PC-9 (cell line): Measurements from ENCODE around the gene ITGAE. TPM values are rescaled to one million over a fixed set of nuclear protein-coding genes. Genes with fewer than 3 reads are reported as not detected.

Source experiments
- BruUV-seq: library from RNA; stranded (reverse); fragments of 400-500 nt; replicated peaks from 2 replicates; lab custom pipeline; 2021; lab: Mats Ljungman, UMichigan
- CTCF ChIA-PET: fragments of 300-600 bp; sonication (Branson Sonifier 250); formaldehyde crosslinking; loops from one replicate; lab custom pipeline; 2022; ENCODE audit warnings: antibody characterized with exemption; lab: Charles Lee
- POLR2A ChIA-PET: fragments of 300-600 bp; sonication (Branson Sonifier 250); formaldehyde crosslinking; loops from one replicate; lab custom pipeline; 2022; ENCODE audit warnings: antibody characterized with exemption; ENCODE audit not compliant: unreplicated experiment; lab: Charles Lee
- DNase-seq, 2 experiments: peaks; one replicate each; pipeline versions ENCODE4 v3.0.0 to v3.0.0-alpha.2; 2015 to 2022; ENCODE audit warnings: mixed read lengths in 1 of 2
- H2AFZ ChIP-seq: fragments of 200-600 bp; sonication (generic); 2 replicates; pipeline ENCODE4 v1.8.1; 2017; ENCODE audit warnings: antibody characterized with exemption
- H3F3A ChIP-seq: fragments of 200-600 bp; sonication (generic); 2 replicates; pipeline ENCODE4 v1.8.1; 2017; ENCODE audit warnings: antibody characterized with exemption, mild to moderate bottlenecking, low read depth; ENCODE audit not compliant: insufficient read depth
- H3K27ac ChIP-seq: fragments of 200-600 bp; sonication (generic); 2 replicates; pipeline ENCODE4 v1.6.1; 2016; ENCODE audit warnings: mixed run types
- H3K27me3 ChIP-seq: fragments of 200-600 bp; sonication (generic); 2 replicates; pipeline ENCODE4 v1.6.1; 2016; ENCODE audit warnings: low read depth, mixed run types; ENCODE audit not compliant: insufficient read depth
- H3K36me3 ChIP-seq: fragments of 200-600 bp; sonication (generic); 2 replicates; pipeline ENCODE4 v1.6.1; 2016; ENCODE audit warnings: low read depth, mixed run types
- H3K4me1 ChIP-seq: fragments of 200-600 bp; sonication (generic); replicated peaks from 2 replicates; pipeline ENCODE4 v1.6.1; 2016; ENCODE audit warnings: mixed run types; ENCODE audit not compliant: insufficient read depth
- H3K4me2 ChIP-seq: fragments of 200-600 bp; sonication (generic); 2 replicates; pipeline ENCODE4 v1.6.1; 2017; ENCODE audit warnings: mixed run types
- H3K4me3 ChIP-seq: fragments of 200-600 bp; sonication (generic); 2 replicates; pipeline ENCODE4 v1.6.1; 2016; ENCODE audit warnings: mixed run types
- H3K79me2 ChIP-seq: fragments of 200-600 bp; sonication (generic); 2 replicates; pipeline ENCODE4 v1.6.1; 2017; ENCODE audit warnings: low read depth, mixed run types
- H3K9me2 ChIP-seq: fragments of 200-600 bp; sonication (generic); 2 replicates; pipeline ENCODE4 v1.8.1; 2017; ENCODE audit warnings: mild to moderate bottlenecking; ENCODE audit not compliant: insufficient read depth
- H3K9me3 ChIP-seq: fragments of 200-600 bp; sonication (generic); 2 replicates; pipeline ENCODE4 v1.8.1; 2016; ENCODE audit warnings: low read depth; ENCODE audit not compliant: insufficient read depth
- H4K20me1 ChIP-seq: fragments of 200-600 bp; sonication (generic); 2 replicates; pipeline ENCODE4 v1.8.1; 2017; ENCODE audit not compliant: insufficient read depth
- CTCF ChIP-seq: fragments of 200-600 bp; sonication (generic); conservative IDR thresholded peaks from 2 replicates; pipeline ENCODE4 v1.6.1; 2017; ENCODE audit warnings: mixed run types, antibody characterized with exemption, mild to moderate bottlenecking, moderate library complexity
- EZH2 ChIP-seq: fragments of 200-600 bp; sonication (generic); IDR thresholded peaks from 2 replicates; pipeline ENCODE4 v1.8.0; 2017; ENCODE audit warnings: antibody characterized with exemption, low read depth
- intact Hi-C: fragments of 100-400 bp; cut with micrococcal nuclease; formaldehyde crosslinking; loops from one replicate; pipeline ENCODE4 v1.10.0; 2022; ENCODE audit not compliant: unreplicated experiment
- total RNA-seq: library from RNA; stranded (reverse); gene quantifications from 2 replicates; pipeline ENCODE4 v1.2.3, GENCODE V29; 2021

Gene ITGAE
- total RNA-seq, 1 experiment from 2014 or later = 52.8 TPM

- Histone ChIP-seq H4K20me1 (no peaks in the 10 kb centered on the region), H3K4me3 (no peak overlapping the region), H3K79me2 (no peaks in the 10 kb centered on the region), H3K27me3 (no peaks in the 10 kb centered on the region), H3K27ac (no peak overlapping the region), H2AFZ (no peak overlapping the region), H3F3A (no peaks in the 10 kb centered on the region), H3K36me3 (no peaks in the 10 kb centered on the region), H3K9me3 (no peaks in the 10 kb centered on the region), H3K4me2 (no peak overlapping the region), H3K9me2 (no peaks in the 10 kb centered on the region), H3K4me1 (0 out of 2 replicates have a peak, but pooled peaks cover 8% of the 10 kb centered on the region)
- POLR2A ChIA-PET = no interaction called here
- TF ChIP-seq EZH2 = no peak
- TF ChIP-seq CTCF = no peak
- DNase-seq = no peak
- CTCF ChIA-PET = no interaction called here
- intact Hi-C loops = no loop called here
- no TSS peak for BruUV-seq
Measured at GRCh38 chr17:3771140-3771539, 29.8 kb downstream of the ITGAE start.

DNA sequence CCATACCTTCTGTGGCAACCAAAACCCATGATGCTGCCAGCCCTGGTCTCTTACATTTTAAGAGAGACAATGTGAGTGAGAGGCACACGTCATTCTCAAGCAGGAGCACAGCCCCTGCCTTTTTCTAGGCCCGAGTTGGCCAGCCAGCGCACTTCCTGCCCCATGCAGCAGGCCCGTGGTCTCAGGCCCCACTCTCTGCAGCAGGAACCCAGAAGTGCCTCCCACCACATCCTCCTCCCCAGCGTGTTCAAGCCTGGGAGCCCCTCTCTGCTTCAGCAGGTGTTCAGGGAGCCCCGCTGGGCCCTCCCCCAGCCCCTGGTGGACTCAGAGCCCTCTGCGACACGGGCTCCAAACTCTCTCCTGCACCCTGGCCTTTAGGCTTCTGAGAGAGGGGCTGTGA lies 30.5 kb downstream of the ITGAE start:
- no peak overlapping the region for H3K27ac ChIP-seq
- H3K4me2 ChIP-seq = no peak overlapping the region
- TF ChIP-seq EZH2 = no peak
- no peak for TF ChIP-seq CTCF
- no peaks in the 10 kb centered on the region for H3K79me2 ChIP-seq
- H3K9me3 ChIP-seq = no peaks in the 10 kb centered on the region
- no peak overlapping the region for H3K4me3 ChIP-seq
- no peaks in the 10 kb centered on the region for H4K20me1 ChIP-seq
- ChIA-PET POLR2A (no interaction called here), CTCF (no interaction called here)
- BruUV-seq = no TSS peak
- H2AFZ ChIP-seq = no peak overlapping the region
- intact Hi-C loops = no loop called here
- 0 out of 2 replicates have a peak, but pooled peaks cover 8% of the 10 kb centered on the region for H3K4me1 ChIP-seq
- no peaks in the 10 kb centered on the region for H3K36me3 ChIP-seq
- H3K9me2 ChIP-seq = no peaks in the 10 kb centered on the region
- DNase-seq = no peak
- H3F3A ChIP-seq = no peaks in the 10 kb centered on the region
- H3K27me3 ChIP-seq = no peaks in the 10 kb centered on the region

DNA sequence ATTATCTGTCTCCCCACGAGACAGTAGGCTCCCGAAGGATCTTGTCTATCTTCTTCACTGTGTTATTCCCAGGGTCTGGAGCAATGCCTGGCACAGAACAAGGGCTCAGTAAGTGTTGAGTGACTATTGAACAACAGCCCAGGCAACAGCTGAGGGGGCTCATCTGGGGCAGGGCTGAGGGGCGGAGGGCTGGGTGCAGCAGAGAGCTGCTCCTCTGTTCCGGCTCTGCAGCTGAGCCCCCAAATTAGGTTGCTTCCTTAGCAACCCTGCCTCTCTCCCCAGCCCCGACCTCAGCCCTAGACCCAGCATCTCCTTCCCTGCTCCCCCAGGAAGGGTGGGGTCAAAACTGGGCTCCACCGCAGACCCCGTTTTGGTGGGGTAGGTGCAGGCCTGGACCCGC lies 32.2 kb downstream of the ITGAE start:
- intact Hi-C loops = no loop called here
- Histone ChIP-seq H3K4me1 (0 out of 2 replicates have a peak, but pooled peaks cover 6% of the 10 kb centered on the region), H3K4me3 (no peak overlapping the region), H3K27ac (no peak overlapping the region), H3F3A (no peaks in the 10 kb centered on the region), H3K4me2 (no peak overlapping the region), H3K36me3 (no peaks in the 10 kb centered on the region), H2AFZ (no peak overlapping the region), H4K20me1 (no peaks in the 10 kb centered on the region), H3K27me3 (no peaks in the 10 kb centered on the region), H3K9me2 (no peaks in the 10 kb centered on the region), H3K9me3 (no peaks in the 10 kb centered on the region), H3K79me2 (no peaks in the 10 kb centered on the region)
- CTCF ChIA-PET = no interaction called here
- TF ChIP-seq CTCF (no peak), EZH2 (no peak)
- BruUV-seq = no TSS peak
- DNase-seq = no peak
- POLR2A ChIA-PET = no interaction called here
